ENCODE data around the gene GAK.
"Not testable (repeated sequence)": the region's sequence is repeated elsewhere in the genome, so short reads cannot be mapped to it uniquely, and the experiment has no call there.

GAK gene

GRCh38 chr4:926538-926937 lies 5.6 kb downstream of the GAK start:
- H3K36me3 Mint-ChIP-seq: no peaks in the 10 kb centered on the region
- peaks cover 82% of the 10 kb centered on the region for H3K4me1 Mint-ChIP-seq
- no peak for ATAC-seq
- no peaks in the 10 kb centered on the region for H3K9me3 Mint-ChIP-seq
- H3K4me3 Mint-ChIP-seq: no peak overlapping the region
- no peak overlapping the region for H3K27ac Mint-ChIP-seq
- no peaks in the 10 kb centered on the region for H3K27me3 Mint-ChIP-seq

DNA sequence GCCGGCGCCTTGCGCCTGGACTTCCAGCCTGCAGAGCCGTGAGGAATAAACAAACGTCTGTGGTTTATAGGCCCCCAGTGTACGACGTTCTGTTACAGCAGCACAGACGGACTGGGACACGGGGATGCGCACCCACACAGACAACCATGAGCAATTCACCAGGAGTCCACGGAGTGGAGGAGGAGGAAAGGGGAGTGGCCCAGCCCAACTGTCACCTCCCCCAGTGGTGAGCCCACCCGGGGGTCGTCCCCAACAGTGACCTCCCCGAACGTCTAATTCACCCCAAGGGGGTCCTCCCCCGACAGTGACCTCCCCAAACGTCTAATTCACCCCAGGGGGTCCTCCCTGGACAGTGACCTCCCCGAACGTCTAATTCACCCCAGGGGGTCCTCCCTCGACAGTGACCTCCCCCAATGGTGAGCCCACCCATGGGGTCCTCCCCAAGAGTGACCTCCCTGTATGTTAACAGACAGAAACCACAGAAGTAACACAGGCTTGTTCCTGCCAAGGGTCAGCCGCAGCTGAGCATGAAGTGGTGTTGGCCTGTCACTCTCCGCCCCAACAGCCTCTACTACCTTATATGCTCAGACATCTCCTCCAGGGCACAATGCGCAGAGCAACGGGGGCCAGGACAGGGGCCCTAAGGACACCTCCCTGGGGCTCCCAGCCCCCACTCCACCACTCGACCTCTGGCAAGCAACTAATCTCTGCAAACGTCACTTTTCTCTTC lies 6.2 kb downstream of the GAK start:
- ATAC-seq: no peak
- no peaks in the 10 kb centered on the region for H3K27me3 Mint-ChIP-seq
- peak overlapping the region; percentile 82 for H3K27ac Mint-ChIP-seq
- H3K9me3 Mint-ChIP-seq: no peaks in the 10 kb centered on the region
- peaks cover 82% of the 10 kb centered on the region for H3K4me1 Mint-ChIP-seq
- H3K36me3 Mint-ChIP-seq: no peaks in the 10 kb centered on the region
- no peak overlapping the region for H3K4me3 Mint-ChIP-seq

DNA sequence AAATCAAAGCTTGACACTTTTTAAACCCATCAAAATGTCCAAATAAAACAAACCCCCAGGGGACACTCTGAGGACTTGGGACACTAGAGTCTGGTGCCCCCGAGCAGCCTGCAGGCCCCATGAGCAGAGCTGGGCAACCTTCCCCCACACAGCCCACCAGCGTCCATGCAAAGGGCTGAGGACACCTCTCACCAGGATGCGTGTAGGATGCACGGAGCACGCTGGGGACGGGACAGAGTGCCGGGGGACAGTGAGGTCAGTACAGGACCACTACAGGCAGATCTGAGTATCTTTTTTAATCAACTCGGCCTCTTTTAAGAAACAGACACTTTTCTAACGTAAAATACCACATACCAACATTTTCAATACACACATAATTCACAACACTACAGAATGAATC lies 6.9 kb downstream of the GAK start:
- Mint-ChIP-seq H3K4me1 (peaks cover 78% of the 10 kb centered on the region), H3K27me3 (no peaks in the 10 kb centered on the region), H3K27ac (peak overlapping the region; percentile 82), H3K4me3 (peak overlapping the region; percentile 56), H3K36me3 (peaks cover 3% of the 10 kb centered on the region), H3K9me3 (no peaks in the 10 kb centered on the region)
- no peak for ATAC-seq

GRCh38 chr4:924107-925096 lies 7.7 kb downstream of the GAK start:
- Mint-ChIP-seq H3K27me3 (no peaks in the 10 kb centered on the region), H3K4me1 (peaks cover 81% of the 10 kb centered on the region), H3K36me3 (peaks cover 10% of the 10 kb centered on the region), H3K4me3 (peak overlapping the region; percentile 56), H3K27ac (peak overlapping the region; percentile 82), H3K9me3 (no peaks in the 10 kb centered on the region)
- peak; percentile 74 for ATAC-seq

- H3K9me3 Mint-ChIP-seq: no peaks in the 10 kb centered on the region
- peaks cover 76% of the 10 kb centered on the region for H3K4me1 Mint-ChIP-seq
- peaks cover 18% of the 10 kb centered on the region for H3K36me3 Mint-ChIP-seq
- peak overlapping the region; percentile 80 for H3K27ac Mint-ChIP-seq
- peak overlapping the region; percentile 55 for H3K4me3 Mint-ChIP-seq
- no peaks in the 10 kb centered on the region for H3K27me3 Mint-ChIP-seq
- peak; percentile 79 for ATAC-seq
Observed at GRCh38 chr4:921830-922331, 10.2 kb downstream of the GAK start.

DNA sequence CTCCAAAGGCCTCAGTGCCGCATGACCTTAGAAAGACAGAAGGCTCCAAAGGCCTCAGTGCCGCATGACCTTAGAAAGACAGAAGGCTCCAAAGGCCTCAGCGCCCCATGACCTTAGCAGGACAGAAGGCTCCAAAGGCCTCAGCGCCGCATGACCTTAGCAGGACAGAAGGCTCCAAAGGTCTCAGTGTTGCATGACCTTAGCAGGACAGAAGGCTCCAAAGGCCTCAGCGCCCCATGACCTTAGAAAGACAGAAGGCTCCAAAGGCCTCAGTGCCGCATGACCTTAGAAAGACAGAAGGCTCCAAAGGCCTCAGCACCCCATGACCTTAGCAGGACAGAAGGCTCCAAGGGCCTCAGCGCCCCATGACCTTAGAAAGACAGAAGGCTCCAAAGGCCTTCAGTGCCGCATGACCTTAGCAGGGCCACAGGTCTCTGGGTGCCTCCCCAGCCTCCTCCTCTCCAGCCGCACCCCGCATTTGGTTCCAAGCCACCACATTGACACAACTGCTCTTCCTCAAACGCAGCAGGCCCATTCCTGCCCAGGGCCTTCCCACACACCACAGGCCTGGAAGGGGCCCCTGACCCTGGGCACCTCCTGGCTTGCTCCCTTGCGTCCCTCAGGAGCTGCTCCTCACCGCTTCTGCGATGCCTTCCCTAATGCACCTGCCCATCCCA lies 13.0 kb downstream of the GAK start:
- H3K27me3 Mint-ChIP-seq, H3K9me3 Mint-ChIP-seq, H3K4me3 Mint-ChIP-seq, ATAC-seq: not testable (repeated sequence)
- H3K27ac Mint-ChIP-seq: peak overlapping the region; percentile 9
- H3K4me1 Mint-ChIP-seq: peaks cover 77% of the 10 kb centered on the region
- H3K36me3 Mint-ChIP-seq: peaks cover 18% of the 10 kb centered on the region

DNA sequence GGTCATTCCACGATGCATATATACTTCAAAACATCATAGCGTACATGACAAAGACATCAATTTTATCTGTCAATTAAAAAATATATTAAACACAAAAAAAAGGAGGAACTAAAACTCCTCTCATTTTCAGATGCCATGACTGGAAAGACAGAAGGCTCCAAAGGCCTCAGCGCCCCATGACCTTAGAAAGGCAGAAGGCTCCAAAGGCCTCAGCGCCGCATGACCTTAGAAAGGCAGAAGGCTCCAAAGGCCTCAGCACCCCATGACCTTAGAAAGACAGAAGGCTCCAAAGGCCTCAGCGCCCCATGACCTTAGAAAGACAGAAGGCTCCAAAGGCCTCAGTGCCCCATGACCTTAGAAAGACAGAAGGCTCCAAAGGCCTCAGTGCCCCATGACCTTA lies 13.5 kb downstream of the GAK start:
- Mint-ChIP-seq H3K36me3 (peaks cover 18% of the 10 kb centered on the region), H3K4me1 (peaks cover 73% of the 10 kb centered on the region)
- H3K27ac Mint-ChIP-seq, ATAC-seq, H3K4me3 Mint-ChIP-seq, H3K9me3 Mint-ChIP-seq, H3K27me3 Mint-ChIP-seq: not testable (repeated sequence)

GRCh38 chr4:917992-918391 lies 14.1 kb downstream of the GAK start:
- Mint-ChIP-seq H3K36me3 (peaks cover 18% of the 10 kb centered on the region), H3K27ac (no peak overlapping the region)

GRCh38 chr4:917466-917865 lies 14.7 kb downstream of the GAK start:
- H3K36me3 Mint-ChIP-seq: peaks cover 23% of the 10 kb centered on the region
- H3K4me1 Mint-ChIP-seq: peaks cover 63% of the 10 kb centered on the region
- no peaks in the 10 kb centered on the region for H3K27me3 Mint-ChIP-seq
- H3K4me3 Mint-ChIP-seq: no peak overlapping the region
- no peak for ATAC-seq
- no peak overlapping the region for H3K27ac Mint-ChIP-seq
- H3K9me3 Mint-ChIP-seq: no peaks in the 10 kb centered on the region

More at GRCh38 chr4:917992-918391, 14.1 kb downstream of the GAK start:
- Mint-ChIP-seq H3K9me3 (no peaks in the 10 kb centered on the region), H3K4me1 (peaks cover 68% of the 10 kb centered on the region), H3K27me3 (no peaks in the 10 kb centered on the region), H3K4me3 (no peak overlapping the region)
- ATAC-seq: no peak

GRCh38 chr4:915595-915994 lies 16.5 kb downstream of the GAK start:
- Mint-ChIP-seq H3K27me3 (no peaks in the 10 kb centered on the region), H3K36me3 (peaks cover 40% of the 10 kb centered on the region), H3K9me3 (no peaks in the 10 kb centered on the region), H3K4me1 (peaks cover 57% of the 10 kb centered on the region), H3K4me3 (peak overlapping the region; percentile 66), H3K27ac (peak overlapping the region; percentile 70)
- ATAC-seq: no peak

GRCh38 chr4:915041-915474 lies 17.1 kb downstream of the GAK start:
- ATAC-seq: peak; percentile 79
- no peaks in the 10 kb centered on the region for H3K27me3 Mint-ChIP-seq
- no peaks in the 10 kb centered on the region for H3K9me3 Mint-ChIP-seq
- H3K27ac Mint-ChIP-seq: peak overlapping the region; percentile 70
- H3K4me3 Mint-ChIP-seq: peak overlapping the region; percentile 66
- H3K4me1 Mint-ChIP-seq: peaks cover 53% of the 10 kb centered on the region
- H3K36me3 Mint-ChIP-seq: peaks cover 39% of the 10 kb centered on the region

GRCh38 chr4:914531-914930 lies 17.6 kb downstream of the GAK start:
- Mint-ChIP-seq H3K9me3 (no peaks in the 10 kb centered on the region), H3K36me3 (peaks cover 37% of the 10 kb centered on the region), H3K4me1 (peaks cover 48% of the 10 kb centered on the region), H3K27me3 (no peaks in the 10 kb centered on the region), H3K27ac (peak overlapping the region; percentile 70), H3K4me3 (no peak overlapping the region)
- ATAC-seq: no peak

- H3K27ac Mint-ChIP-seq: no peak overlapping the region
- H3K36me3 Mint-ChIP-seq: peaks cover 39% of the 10 kb centered on the region
- H3K27me3 Mint-ChIP-seq: no peaks in the 10 kb centered on the region
- peaks cover 42% of the 10 kb centered on the region for H3K4me1 Mint-ChIP-seq
- H3K4me3 Mint-ChIP-seq: no peak overlapping the region
- no peaks in the 10 kb centered on the region for H3K9me3 Mint-ChIP-seq
- no peak for ATAC-seq
Observed at GRCh38 chr4:913280-913618, 18.9 kb downstream of the GAK start.

DNA sequence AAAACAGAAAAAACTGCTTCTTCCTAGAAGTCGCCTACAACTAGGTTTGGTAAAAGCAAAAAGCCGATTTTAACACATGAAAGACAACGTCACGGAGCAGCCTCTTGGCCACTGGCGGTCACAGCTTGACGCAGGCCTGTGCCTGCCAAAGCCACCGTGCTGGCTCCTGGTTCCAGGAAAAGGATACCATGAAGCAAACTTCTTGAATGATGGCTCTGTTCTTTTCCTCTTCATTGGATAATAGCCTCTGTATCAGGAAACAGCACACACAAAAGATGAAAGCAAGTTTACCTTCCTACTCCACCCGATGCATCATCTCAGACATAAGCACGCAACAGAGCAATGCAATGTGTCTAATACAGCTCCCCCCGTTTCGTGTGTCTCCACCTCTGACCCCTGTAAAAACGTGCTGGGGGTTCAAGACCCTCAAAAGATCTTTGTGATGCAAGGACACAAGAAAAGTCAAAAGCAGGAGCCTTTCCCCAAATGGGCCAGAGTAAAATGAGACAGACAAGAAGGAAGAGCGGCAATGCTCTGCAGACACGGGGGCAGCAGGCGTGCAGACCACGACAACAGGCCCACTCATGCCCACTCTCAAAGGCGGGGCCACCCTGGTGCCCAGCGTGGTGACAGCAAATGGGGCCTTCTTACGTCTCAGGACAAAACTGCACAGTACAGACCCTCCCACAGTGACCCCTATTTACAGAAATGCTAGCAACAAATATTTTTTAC lies 19.4 kb downstream of the GAK start:
- no peak overlapping the region for H3K4me3 Mint-ChIP-seq
- no peak overlapping the region for H3K27ac Mint-ChIP-seq
- ATAC-seq: no peak
- H3K27me3 Mint-ChIP-seq: no peaks in the 10 kb centered on the region
- no peaks in the 10 kb centered on the region for H3K9me3 Mint-ChIP-seq
- peaks cover 42% of the 10 kb centered on the region for H3K4me1 Mint-ChIP-seq
- peaks cover 39% of the 10 kb centered on the region for H3K36me3 Mint-ChIP-seq
